ENCODE data around the gene RAB3IL1. TPM values are rescaled to one million over a fixed set of nuclear protein-coding genes. Genes with fewer than 3 reads are reported as not detected.

RAB3IL1 gene
- total and polyA plus RNA-seq, 2 of the 13 experiments (the other 11 are each of a cell fraction or from before 2014, with no cell fraction given), result 1.2 to 2.0 TPM

- TF ChIP-seq ZNF678 (CRISPR knock-in tag; IDR thresholded peaks at IDR 0.05), result no peak
- no peak for TF ChIP-seq SOX5 (CRISPR knock-in tag; IDR thresholded peaks at IDR 0.05; ENCODE audit: borderline replicate concordance)
- TF ChIP-seq MIXL1 (CRISPR knock-in tag; IDR thresholded peaks at IDR 0.05), result no peak
- no peak for TF ChIP-seq MXD4 (CRISPR knock-in tag; IDR thresholded peaks at IDR 0.05)
- TF ChIP-seq, protein P1, sequence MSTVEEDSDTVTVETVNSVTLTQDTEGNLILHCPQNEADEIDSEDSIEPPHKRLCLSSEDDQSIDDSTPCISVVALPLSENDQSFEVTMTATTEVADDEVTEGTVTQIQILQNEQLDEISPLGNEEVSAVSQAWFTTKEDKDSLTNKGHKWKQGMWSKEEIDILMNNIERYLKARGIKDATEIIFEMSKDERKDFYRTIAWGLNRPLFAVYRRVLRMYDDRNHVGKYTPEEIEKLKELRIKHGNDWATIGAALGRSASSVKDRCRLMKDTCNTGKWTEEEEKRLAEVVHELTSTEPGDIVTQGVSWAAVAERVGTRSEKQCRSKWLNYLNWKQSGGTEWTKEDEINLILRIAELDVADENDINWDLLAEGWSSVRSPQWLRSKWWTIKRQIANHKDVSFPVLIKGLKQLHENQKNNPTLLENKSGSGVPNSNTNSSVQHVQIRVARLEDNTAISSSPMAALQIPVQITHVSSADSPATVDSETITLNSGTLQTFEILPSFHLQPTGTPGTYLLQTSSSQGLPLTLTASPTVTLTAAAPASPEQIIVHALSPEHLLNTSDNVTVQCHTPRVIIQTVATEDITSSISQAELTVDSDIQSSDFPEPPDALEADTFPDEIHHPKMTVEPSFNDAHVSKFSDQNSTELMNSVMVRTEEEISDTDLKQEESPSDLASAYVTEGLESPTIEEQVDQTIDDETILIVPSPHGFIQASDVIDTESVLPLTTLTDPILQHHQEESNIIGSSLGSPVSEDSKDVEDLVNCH (CRISPR knock-in tag; IDR thresholded peaks at IDR 0.05), result no peak
- no peak for TF ChIP-seq MLLT10 (CRISPR knock-in tag; IDR thresholded peaks at IDR 0.05)
- peak; percentile 42; the same call in 1 of the 2 replicates for TF ChIP-seq PATZ1 (CRISPR knock-in tag; IDR thresholded peaks at IDR 0.05)
- TF ChIP-seq RFXANK (CRISPR knock-in tag; IDR thresholded peaks at IDR 0.05), result no peak
- TF ChIP-seq THYN1 (CRISPR knock-in tag; IDR thresholded peaks at IDR 0.05; ENCODE audit: borderline replicate concordance, low read depth), result no peak
- no peak for TF ChIP-seq HNRNPUL1 (IDR thresholded peaks at IDR 0.05; ENCODE audit: low read depth, low read length)
- no peak for TF ChIP-seq ZEB1 (IDR thresholded peaks at IDR 0.05; ENCODE audit: insufficient replicate concordance, low read depth)
- TF ChIP-seq KDM1A (CRISPR knock-in tag; IDR thresholded peaks at IDR 0.05), result no peak
- TF ChIP-seq, protein P2, sequence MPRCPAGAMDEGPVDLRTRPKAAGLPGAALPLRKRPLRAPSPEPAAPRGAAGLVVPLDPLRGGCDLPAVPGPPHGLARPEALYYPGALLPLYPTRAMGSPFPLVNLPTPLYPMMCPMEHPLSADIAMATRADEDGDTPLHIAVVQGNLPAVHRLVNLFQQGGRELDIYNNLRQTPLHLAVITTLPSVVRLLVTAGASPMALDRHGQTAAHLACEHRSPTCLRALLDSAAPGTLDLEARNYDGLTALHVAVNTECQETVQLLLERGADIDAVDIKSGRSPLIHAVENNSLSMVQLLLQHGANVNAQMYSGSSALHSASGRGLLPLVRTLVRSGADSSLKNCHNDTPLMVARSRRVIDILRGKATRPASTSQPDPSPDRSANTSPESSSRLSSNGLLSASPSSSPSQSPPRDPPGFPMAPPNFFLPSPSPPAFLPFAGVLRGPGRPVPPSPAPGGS (CRISPR knock-in tag; IDR thresholded peaks at IDR 0.05), result no peak
- TF ChIP-seq, protein P3, sequence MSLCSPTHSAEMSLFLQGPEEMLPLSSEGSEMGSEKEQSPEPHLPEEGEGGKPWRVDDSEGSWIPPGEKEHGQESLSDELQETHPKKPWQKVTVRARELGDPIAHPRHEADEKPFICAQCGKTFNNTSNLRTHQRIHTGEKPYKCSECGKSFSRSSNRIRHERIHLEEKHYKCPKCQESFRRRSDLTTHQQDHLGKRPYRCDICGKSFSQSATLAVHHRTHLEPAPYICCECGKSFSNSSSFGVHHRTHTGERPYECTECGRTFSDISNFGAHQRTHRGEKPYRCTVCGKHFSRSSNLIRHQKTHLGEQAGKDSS (CRISPR knock-in tag; IDR thresholded peaks at IDR 0.05; ENCODE audit: borderline replicate concordance, low read depth), result 0 out of 2 replicates have a peak, but pooled peaks have one; percentile 8
- TF ChIP-seq, protein P4, sequence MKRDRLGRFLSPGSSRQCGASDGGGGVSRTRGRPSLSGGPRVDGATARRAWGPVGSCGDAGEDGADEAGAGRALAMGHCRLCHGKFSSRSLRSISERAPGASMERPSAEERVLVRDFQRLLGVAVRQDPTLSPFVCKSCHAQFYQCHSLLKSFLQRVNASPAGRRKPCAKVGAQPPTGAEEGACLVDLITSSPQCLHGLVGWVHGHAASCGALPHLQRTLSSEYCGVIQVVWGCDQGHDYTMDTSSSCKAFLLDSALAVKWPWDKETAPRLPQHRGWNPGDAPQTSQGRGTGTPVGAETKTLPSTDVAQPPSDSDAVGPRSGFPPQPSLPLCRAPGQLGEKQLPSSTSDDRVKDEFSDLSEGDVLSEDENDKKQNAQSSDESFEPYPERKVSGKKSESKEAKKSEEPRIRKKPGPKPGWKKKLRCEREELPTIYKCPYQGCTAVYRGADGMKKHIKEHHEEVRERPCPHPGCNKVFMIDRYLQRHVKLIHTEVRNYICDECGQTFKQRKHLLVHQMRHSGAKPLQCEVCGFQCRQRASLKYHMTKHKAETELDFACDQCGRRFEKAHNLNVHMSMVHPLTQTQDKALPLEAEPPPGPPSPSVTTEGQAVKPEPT (CRISPR knock-in tag; IDR thresholded peaks at IDR 0.05; ENCODE audit: low read depth), result no peak
- peak in 1 of 2 experiments; percentile 62; a peak in 2 of 4 replicates for TF ChIP-seq ATF4 (CRISPR knock-in tag; IDR thresholded peaks at IDR 0.05)
- TF ChIP-seq ZMAT3 (CRISPR knock-in tag; conservative IDR thresholded peaks at IDR 0.05), result no peak
- TF ChIP-seq, protein P5, sequence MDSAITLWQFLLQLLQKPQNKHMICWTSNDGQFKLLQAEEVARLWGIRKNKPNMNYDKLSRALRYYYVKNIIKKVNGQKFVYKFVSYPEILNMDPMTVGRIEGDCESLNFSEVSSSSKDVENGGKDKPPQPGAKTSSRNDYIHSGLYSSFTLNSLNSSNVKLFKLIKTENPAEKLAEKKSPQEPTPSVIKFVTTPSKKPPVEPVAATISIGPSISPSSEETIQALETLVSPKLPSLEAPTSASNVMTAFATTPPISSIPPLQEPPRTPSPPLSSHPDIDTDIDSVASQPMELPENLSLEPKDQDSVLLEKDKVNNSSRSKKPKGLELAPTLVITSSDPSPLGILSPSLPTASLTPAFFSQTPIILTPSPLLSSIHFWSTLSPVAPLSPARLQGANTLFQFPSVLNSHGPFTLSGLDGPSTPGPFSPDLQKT (CRISPR knock-in tag; IDR thresholded peaks at IDR 0.05; ENCODE audit: borderline replicate concordance), result no peak
- no peak for TF ChIP-seq ZNF841 (CRISPR knock-in tag; IDR thresholded peaks at IDR 0.05; ENCODE audit: borderline replicate concordance)
- TF ChIP-seq SP2 (CRISPR knock-in tag; IDR thresholded peaks at IDR 0.05), result no peak
Measured at GRCh38 chr11:61954851-61955421, 37.6 kb upstream of the RAB3IL1 start (continued).
